ENCODE measurements around the gene AVEN.

AVEN gene

GRCh38 chr15:33907326-33907725 is 131.7 kb downstream of the AVEN start:
- DNase-seq: no peak

- DNase-seq: no peak
Observed at GRCh38 chr15:33903661-33904060, 135.3 kb downstream of the AVEN start.

GRCh38 chr15:33902043-33902442 is 137.0 kb downstream of the AVEN start:
- no peak for DNase-seq

GRCh38 chr15:33894193-33894592 is 144.8 kb downstream of the AVEN start:
- no peak for DNase-seq

DNA sequence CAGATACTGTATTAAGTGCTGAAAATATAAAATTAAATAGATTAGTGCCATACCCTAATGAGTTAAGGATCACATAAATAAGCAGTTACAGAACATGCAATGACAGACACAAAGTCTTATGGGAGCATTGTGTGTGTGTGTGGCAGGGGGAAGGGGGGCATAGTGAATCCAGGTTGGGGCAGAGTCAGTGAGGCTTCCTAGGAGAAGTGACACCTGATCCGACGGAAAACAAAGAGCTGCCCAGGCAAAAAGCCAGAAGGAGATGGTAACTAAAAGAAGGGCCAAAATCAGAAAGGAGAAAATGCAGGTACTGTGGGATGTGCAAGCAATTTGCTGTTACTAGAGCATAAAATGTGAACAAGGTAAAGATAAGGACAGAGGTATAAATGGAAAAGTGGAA is 150.8 kb downstream of the AVEN start:
- DNase-seq: no peak

DNA sequence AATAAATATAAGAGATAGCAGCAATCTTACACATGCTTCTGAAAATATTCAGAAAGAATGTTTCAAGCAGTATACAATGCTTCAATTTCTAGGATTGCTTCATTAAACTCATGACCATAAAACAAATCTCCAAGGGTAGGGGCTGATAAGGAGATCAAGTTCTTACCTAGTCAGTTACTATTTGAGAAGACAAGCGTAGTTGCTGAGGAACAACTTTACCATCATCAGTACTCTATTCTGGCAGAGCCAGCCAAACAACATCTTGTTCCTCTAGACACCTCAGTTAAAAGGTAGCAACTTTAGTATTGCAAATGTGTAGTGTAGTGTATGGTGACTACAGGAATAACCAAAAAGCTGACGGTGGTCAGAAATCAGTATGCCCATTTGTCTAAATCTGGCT is 156.1 kb downstream of the AVEN start:
- DNase-seq: no peak

- DNase-seq: no peak
Observed at GRCh38 chr15:33874156-33874555, 164.8 kb downstream of the AVEN start.

DNA sequence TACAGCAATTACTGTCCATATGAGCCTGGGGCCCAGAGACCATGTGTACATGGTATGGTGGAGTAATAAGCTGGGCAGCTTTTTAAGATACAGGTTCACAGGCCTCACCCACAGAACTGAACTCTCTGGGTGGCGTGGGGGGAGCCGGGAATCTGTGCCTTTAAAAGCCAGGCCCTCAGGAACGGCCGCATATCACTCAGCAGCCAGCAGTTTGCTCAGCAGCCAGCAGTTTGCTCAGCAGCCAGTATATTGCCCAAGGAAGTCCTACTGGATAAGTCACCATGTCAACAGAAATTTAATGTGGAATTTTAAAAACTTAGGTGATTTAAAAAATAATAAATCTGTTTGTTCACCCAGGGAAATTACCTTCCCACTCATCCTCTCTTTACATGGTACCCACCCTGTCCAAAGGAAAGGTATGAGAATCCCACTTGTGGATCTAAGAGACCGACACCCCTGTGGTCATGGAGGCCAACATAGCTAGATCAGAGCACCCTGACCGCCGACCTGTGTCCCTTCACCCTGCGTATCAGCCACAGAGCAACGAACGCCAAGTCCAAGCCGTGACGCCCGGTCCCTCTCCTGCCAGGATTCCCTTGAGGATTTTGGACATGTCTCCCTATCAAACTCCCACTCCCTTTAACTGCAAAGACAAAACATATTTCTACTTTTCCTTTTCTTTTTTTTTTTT is 166.4 kb downstream of the AVEN start:
- DNase-seq: no peak

DNA sequence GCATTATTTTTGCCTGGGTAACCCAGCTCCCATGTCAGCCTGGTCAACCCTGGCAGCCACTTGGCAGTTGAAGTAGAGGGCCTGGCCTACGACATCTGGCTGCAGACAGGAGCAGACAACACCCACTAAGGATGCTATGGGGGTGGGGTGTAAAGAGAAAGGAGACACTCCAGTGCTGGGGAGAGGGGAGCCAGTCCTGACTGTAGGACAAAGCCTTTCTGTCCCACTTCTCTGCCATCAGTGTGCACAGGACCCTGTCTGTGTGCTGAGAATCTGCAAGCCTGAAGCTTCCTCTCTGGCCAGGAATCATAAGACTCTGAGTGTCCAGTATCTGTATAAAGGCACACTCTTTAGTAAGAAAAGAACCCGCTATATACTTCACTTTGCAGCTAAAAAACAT is 167.0 kb downstream of the AVEN start:
- DNase-seq: no peak

GRCh38 chr15:33866101-33866737 is 172.8 kb downstream of the AVEN start:
- DNase-seq: no peak

GRCh38 chr15:33865416-33865815 is 173.6 kb downstream of the AVEN start:
- no peak for DNase-seq

DNA sequence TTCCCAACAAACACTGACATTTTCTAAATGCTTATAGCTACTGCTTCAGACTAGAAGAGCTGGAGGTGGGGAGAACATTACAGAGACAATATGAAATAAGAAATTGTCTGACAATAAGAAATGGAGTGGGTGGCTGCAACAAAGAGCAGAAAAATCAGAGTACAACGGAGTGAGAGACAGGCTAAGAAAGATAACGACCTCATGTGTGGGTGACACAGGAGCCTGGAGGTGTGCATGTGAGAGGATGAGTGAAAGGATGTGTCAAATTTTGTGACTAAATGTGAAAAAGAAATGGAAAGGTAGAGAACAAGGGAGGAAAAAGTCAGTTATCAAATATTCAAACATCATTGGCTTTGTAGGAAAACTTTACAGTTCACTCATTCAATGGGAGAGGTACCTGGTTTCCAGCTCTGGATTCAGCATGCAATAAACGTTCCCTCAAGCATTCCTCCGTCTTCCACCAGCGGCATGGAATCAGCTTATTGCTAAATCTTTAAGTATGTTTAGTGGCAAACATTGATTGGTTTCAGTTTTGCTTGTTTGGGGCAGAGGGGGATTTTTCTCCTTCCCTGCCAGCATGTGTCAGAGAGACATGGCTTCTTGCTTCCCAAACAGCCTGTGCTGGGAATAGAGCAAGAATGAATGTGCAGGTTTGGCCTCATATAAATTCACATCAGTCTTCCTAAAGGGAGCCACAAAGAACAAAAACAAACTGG is 174.5 kb downstream of the AVEN start:
- no peak for DNase-seq

DNA sequence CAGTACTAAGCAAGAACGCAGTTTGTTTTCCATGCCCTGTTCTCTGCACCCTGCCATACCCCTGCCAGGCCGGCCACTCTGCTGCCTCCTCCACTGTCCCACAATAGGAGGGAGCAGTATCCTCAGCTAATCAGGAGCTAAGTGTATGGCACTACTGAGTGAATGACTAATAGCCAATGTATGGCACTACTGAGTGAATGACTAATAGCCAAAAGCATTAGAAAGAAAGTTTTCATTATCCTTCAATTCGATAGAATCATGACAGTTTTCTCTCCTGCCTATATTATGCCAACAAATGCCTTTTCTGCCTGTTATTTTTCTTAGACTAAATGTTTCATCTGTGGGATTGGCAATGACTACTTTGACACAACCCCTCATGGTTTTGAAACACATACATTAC is 178.2 kb downstream of the AVEN start:
- DNase-seq: no peak

DNA sequence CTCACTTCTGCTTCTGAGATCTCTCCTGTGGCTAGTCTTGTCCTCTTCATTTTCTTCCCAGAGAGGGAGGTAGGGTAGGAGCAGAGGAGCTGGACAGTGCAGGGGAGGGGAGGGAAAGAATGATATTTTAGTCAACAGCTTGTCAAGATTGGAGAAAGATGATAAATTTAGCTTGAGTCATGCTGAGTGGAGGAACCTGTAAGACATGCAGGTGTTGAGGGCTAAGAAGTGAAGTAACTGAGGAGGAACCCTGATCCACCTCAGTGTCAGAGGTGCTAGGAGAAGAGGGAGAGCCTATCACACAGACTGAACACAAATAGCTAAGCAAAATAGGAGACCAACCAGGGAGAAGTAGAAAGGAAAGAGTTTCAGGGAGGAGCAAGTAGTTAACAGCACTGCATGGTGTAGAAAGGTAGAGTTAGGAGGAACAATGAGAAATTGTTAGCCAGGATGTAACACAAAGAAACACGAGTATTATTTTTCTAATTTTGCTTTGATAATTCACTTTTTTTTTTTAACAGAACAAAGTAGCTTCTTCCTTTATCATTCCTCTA is 178.9 kb downstream of the AVEN start:
- no peak for DNase-seq

DNA sequence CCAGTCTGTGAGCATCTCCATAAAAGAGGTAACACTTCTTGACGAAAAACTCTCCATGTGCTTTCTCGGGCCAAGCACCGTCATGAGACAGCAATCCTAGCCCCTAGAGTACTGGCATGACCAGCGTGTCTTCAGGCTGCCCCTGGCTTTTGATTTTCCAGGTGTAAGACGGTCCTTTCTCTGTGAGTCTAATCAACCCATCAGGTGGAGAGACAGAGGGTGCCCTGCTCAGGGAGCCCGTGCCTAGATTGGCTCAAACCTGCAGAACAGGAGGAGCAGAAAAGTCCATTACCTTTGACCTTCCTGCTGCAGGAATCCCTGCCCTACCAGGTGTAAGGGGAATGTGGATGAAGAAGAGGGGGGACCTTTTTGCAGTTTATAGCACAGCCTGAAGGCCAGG is 180.2 kb downstream of the AVEN start:
- DNase-seq: no peak

GRCh38 chr15:33857726-33858125 is 181.3 kb downstream of the AVEN start:
- DNase-seq: no peak

DNA sequence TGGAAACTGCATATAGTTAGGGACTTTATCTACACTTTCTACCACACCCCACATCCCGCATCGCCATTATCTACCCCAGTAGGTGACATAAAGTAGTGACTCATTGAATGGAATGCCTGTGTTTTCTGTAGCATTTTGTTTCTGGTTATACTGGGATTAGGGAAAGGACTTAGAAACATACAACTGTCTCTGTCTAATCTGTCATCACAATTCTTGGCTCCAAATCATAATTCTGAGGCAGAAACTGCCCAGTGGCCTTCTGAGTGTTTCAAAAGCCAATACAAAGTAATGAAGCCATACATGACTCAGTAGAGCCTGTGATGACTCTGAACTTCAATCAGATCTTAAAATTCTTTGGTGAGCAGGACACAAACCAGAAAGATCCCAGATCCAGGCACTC is 186.4 kb downstream of the AVEN start:
- DNase-seq: no peak

DNA sequence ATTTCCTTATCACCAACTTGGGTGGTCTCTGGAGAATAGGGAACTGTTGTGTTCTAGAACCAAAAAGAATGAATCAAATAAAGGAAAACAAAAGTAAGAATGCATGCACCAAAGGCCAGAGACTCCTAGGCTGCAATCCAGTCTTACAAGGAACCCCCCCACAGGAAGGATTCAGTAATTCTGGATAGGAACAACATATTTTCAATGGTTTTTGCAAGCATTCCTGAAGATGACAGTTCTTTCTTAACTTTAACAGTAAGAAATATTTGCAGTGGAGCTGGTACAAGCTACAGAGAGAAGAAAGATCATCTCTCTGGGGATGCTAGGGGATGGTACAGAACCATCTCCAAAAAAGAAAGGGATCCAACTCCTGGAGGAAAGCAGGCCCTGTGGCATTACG is 186.9 kb downstream of the AVEN start:
- no peak for DNase-seq

DNA sequence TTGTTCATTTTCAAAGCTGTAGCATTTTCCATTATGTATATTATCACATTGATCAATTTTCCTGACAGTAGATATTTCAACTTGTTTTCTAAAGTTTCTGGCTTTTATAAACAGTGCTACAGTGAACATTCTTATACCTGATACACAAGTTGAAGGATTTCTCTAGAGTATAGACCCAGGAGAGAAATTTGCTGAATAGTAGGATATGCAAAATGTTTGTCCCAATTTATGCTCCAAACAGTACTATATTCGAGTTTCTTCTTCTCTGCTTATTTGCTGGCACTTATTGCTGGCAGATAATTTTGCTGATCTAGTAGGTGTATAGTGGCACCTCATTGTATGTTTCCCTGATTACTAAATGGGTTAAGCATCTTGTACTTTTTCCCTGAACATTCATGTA is 187.9 kb downstream of the AVEN start:
- no peak for DNase-seq

- DNase-seq: no peak
Observed at GRCh38 chr15:33848011-33848410, 191.0 kb downstream of the AVEN start.

DNA sequence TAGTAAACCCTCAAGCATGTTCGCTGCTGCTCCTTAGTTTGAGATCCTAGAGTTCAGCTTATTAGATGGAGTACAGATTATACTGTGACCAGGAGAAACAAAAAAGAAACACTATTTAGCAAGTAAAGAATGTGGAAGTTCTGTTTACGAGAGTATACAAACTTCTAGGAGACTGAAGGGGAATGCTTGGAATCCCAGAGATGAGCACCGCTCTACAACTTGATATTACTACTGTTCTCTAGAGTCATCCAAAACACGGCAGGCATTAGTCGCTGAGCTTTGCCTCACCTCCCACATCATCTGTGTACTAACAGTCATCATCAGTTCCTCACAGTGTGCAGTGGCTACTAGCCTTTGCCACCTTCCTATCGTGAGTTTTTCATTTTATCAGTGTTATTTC is 192.1 kb downstream of the AVEN start:
- DNase-seq: no peak

DNA sequence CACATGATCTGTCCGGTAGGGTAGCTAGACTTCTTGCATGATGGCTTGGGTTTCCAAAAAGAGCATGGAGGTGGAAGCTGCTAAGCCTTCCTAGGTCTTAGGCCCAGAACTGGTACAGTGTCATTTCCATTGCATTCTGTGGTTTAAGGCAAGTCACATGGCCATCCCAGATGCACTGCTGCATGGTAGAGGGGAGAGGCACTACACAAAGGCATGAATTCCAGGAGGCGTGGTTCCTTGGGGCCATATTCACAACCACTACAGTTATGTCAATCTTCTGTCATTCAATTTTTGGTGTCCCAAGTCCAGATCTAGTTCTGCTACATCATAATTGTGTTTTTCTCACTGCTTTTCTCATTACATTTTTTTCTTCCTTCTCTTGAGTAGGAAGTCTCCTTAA is 192.9 kb downstream of the AVEN start:
- no peak for DNase-seq

DNA sequence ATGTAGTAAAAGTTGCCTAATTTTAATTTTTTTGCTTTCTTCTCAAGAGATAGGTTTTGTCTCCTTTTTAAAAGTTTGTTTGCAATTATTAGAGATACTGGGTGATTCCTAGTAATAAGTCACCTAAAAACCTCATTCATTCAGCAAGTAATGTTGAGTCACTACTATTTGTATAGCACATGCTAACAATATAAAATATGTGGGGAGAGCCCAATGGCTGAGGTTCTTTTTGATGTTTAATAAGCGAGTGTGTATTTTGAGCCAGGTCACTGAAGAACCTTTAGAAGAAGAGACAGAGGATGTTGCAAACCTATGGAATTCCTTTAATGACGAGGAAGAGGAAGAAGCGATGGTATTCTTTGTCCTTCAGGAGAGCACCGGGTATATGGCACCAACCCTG is 194.4 kb downstream of the AVEN start:
- DNase-seq: no peak

- DNase-seq: no peak
Observed at GRCh38 chr15:33844186-33844585, 194.8 kb downstream of the AVEN start.
